Skin of body (tissue), 2 donors: Measurements from ENCODE around the gene BICD2. TPM values are rescaled to one million over a fixed set of nuclear protein-coding genes. Genes with fewer than 3 reads are reported as not detected.
A peak's percentile ranks its signal among the peaks of the same experiment; 100 is the strongest.

ENCODE experiments used
- DNase-seq: peaks from one replicate; lab custom pipeline; 2025; lab: John Stamatoyannopoulos, UW
- total RNA-seq: library from RNA; depleted of rRNA; stranded (reverse); fragments of >200 nt; gene quantifications from one replicate; pipeline ENCODE4 v1.2.3, GENCODE V29; 2014

Gene BICD2
- total RNA-seq, 1 donor from 2014 or later, result 55.6 TPM

GRCh38 chr9:92714787-92715487 lies 49.7 kb downstream of the BICD2 start:
- no peak for DNase-seq

GRCh38 chr9:92714016-92714415 lies 50.6 kb downstream of the BICD2 start:
- DNase-seq, result no peak

- DNase-seq, result no peak
Measured at GRCh38 chr9:92713528-92713927, 51.1 kb downstream of the BICD2 start.

GRCh38 chr9:92712767-92713166 lies 51.9 kb downstream of the BICD2 start:
- no peak for DNase-seq

- no peak for DNase-seq
Measured at GRCh38 chr9:92711844-92712243, 52.8 kb downstream of the BICD2 start.

GRCh38 chr9:92711146-92711545 lies 53.5 kb downstream of the BICD2 start:
- no peak for DNase-seq

GRCh38 chr9:92710368-92710767 lies 54.3 kb downstream of the BICD2 start:
- DNase-seq, result no peak

- no peak for DNase-seq
Measured at GRCh38 chr9:92709954-92710353, 54.7 kb downstream of the BICD2 start.

- no peak for DNase-seq
Measured at GRCh38 chr9:92709240-92709639, 55.4 kb downstream of the BICD2 start.

GRCh38 chr9:92707530-92707929 lies 57.1 kb downstream of the BICD2 start:
- no peak for DNase-seq

- DNase-seq, result no peak
Measured at GRCh38 chr9:92706218-92706940, 58.3 kb downstream of the BICD2 start.

- DNase-seq, result no peak
Measured at GRCh38 chr9:92704528-92704927, 60.1 kb downstream of the BICD2 start.

- DNase-seq, result no peak
Measured at GRCh38 chr9:92696619-92697018, 68.0 kb downstream of the BICD2 start.

GRCh38 chr9:92686954-92687353 lies 77.7 kb downstream of the BICD2 start:
- DNase-seq, result no peak

GRCh38 chr9:92685022-92685421 lies 79.6 kb downstream of the BICD2 start:
- no peak for DNase-seq

GRCh38 chr9:92682269-92682668 lies 82.4 kb downstream of the BICD2 start:
- no peak for DNase-seq

- DNase-seq, result no peak
Measured at GRCh38 chr9:92680166-92681119, 84.2 kb downstream of the BICD2 start.

GRCh38 chr9:92679413-92680165 lies 85.0 kb downstream of the BICD2 start:
- DNase-seq, result no peak

GRCh38 chr9:92671323-92671722 lies 93.3 kb downstream of the BICD2 start:
- DNase-seq, result no peak

- peak; percentile 98 for DNase-seq
Measured at GRCh38 chr9:92669890-92670708, 94.5 kb downstream of the BICD2 start, which contains the start of gene IPPK. TSS of gene IPPK (minus strand) at chr9:92670131. CDS start at chr9:92669988, 143 bp downstream.
